ENCODE measurements around the gene SIRPB2.

The SIRPB2 gene

GRCh38 chr20:1474325-1474724, 16.9 kb downstream of the SIRPB2 start:
- in situ Hi-C loops (cut with MboI; ENCODE audit: low pct_unique_long_range_greater_than_20kb, low sequenced_read_pairs), result no loop called here
- no peak for DNase-seq

GRCh38 chr20:1473246-1474220, 17.7 kb downstream of the SIRPB2 start:
- in situ Hi-C loops (cut with MboI; ENCODE audit: low pct_unique_long_range_greater_than_20kb, low sequenced_read_pairs), result no loop called here
- DNase-seq, result no peak

- in situ Hi-C loops (cut with MboI; ENCODE audit: low pct_unique_long_range_greater_than_20kb, low sequenced_read_pairs), result no loop called here
Measured at GRCh38 chr20:1472556-1473245, 18.5 kb downstream of the SIRPB2 start.

DNA sequence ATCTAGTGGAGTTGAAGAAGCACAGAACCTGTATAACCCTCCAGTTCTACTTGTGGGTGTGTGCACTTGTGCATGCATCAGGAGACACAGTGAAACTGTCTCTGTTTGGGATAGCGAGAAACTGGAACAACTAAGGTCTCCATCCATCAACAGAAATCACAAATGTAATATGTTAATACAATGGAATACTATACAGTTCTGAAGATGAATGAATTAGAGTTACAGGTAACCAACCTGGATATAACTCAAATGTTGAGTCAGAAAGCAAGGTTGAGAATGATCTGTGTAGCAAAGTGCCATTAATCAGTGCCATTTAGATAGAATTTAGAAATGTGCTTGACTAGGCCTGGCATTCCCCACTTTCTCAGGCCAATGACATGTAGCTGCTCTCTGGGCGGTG, 20.0 kb downstream of the SIRPB2 start:
- in situ Hi-C loops (cut with MboI; ENCODE audit: low pct_unique_long_range_greater_than_20kb, low sequenced_read_pairs), result no loop called here
- no peak for DNase-seq

More at GRCh38 chr20:1472556-1473245, 18.5 kb downstream of the SIRPB2 start:
- DNase-seq, result peak; percentile 76

DNA sequence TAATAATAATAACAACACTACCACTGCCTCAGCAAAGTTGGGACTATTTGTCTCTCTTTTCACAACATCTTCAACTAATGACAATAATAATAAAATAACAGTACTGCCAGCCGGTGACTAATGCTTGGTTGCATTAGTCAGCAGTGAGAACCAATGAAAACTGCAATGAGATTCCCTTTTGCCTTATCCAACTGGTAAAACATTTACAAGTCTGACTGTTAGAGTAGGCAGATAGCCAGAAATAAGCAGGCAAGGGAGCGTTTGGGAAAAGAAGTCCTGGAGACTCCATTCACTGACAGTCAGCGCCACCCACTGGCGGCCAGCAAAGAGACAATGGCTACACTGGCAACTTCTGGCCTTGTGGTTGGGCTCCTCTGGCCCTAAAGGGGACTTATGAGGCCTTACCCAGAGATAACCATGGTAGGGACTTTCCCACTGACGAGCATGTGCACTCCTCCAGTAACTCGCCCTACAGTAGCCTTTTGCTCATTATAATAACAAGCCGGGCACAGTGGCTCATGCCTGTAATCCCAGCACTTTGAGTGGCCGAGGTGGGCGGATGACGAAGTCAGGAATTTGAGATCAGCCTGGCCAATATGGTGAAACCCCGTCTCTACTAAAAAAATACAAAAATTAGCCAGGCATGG, 21.2 kb downstream of the SIRPB2 start:
- peak; percentile 79 for DNase-seq
- in situ Hi-C loops (cut with MboI; ENCODE audit: low pct_unique_long_range_greater_than_20kb, low sequenced_read_pairs), result no loop called here

GRCh38 chr20:1469306-1469905, 21.8 kb downstream of the SIRPB2 start:
- no peak for DNase-seq
- in situ Hi-C loops (cut with MboI; ENCODE audit: low pct_unique_long_range_greater_than_20kb, low sequenced_read_pairs), result no loop called here

GRCh38 chr20:1468117-1468624, 23.0 kb downstream of the SIRPB2 start:
- in situ Hi-C loops (cut with MboI; ENCODE audit: low pct_unique_long_range_greater_than_20kb, low sequenced_read_pairs), result no loop called here

GRCh38 chr20:1467355-1468116, 23.7 kb downstream of the SIRPB2 start:
- peak; percentile 99 for DNase-seq
- in situ Hi-C loops (cut with MboI; ENCODE audit: low pct_unique_long_range_greater_than_20kb, low sequenced_read_pairs), result no loop called here

More at GRCh38 chr20:1468117-1468624, 23.0 kb downstream of the SIRPB2 start:
- DNase-seq, result no peak

- DNase-seq, result no peak
- in situ Hi-C loops (cut with MboI; ENCODE audit: low pct_unique_long_range_greater_than_20kb, low sequenced_read_pairs), result no loop called here
Measured at GRCh38 chr20:1467082-1467354, 24.2 kb downstream of the SIRPB2 start.

GRCh38 chr20:1466211-1467081, 24.8 kb downstream of the SIRPB2 start, which contains the start of gene NSFL1C:
Gene NSFL1C (minus strand): TSS chr20:1466849. CDS start chr20:1466824, 25 bp downstream.
- in situ Hi-C loops (cut with MboI; ENCODE audit: low pct_unique_long_range_greater_than_20kb, low sequenced_read_pairs), result no loop called here
- DNase-seq, result peak; percentile 96

DNA sequence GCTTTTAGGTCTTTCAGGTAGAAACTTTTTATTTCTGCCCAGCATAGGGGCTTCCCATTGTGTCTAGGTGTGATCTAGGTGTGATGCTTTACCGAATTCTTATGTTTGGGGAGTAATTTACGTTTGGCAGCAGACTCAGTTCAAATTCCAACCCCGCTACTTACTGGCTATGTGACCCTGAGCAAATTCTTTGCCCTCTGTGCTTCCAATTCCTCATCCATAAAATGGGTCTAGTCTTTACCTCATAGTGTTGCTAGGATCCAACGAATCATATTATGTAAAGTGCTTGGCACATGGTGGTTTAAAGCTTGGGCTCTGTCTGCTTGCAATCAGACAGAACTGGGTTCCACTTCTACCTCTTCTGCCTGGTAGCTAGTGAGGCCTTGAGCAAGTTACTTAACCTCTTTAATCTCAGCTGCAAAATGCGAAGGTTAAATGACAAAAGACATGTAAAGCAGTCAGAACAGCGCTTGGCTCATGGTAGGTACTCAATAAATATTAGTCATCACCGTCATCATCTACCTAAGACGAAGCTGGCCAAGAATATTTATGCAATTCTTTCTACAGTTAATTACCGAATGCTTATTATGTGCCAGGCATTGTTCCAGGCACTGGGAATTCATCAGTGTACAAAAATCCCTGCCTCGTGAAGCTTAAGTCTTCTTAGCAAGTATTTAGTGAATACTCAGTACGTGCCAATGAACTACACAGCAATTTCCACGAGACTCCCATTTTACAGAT, 25.6 kb downstream of the SIRPB2 start:
- no peak for DNase-seq
- in situ Hi-C loops (cut with MboI; ENCODE audit: low pct_unique_long_range_greater_than_20kb, low sequenced_read_pairs), result no loop called here

DNA sequence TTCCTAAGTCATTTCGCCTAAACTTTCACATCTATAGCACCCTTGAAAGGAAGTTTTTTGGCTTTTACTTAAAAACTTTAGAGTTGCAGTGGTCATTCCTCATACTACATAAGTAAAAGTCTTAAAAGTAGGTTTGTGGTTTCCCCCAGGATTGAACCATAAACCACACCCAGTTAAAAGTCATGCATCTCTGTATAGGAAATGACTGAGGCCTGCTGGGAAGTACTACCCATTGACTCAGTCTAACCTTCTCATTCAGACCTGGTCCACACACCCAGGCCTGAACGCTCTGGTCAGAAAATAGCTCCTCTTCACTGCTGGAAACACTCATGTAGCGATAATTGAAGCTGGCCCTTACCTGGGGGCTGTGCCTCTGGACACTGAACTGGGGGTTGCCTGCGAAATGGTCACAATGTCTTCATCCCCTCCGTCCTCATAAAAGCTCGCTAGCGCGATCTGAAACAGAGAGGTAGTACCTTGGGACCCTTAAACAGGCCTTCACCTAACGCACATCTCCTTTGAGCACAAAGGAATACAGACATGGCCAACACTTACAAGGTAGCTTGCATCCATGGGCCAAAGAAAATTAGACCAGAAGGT, 27.1 kb downstream of the SIRPB2 start:
- in situ Hi-C loops (cut with MboI; ENCODE audit: low pct_unique_long_range_greater_than_20kb, low sequenced_read_pairs), result no loop called here
- DNase-seq, result no peak

- no peak for DNase-seq
- in situ Hi-C loops (cut with MboI; ENCODE audit: low pct_unique_long_range_greater_than_20kb, low sequenced_read_pairs), result no loop called here
Measured at GRCh38 chr20:1462834-1463233, 28.4 kb downstream of the SIRPB2 start.

GRCh38 chr20:1462001-1462400, 29.2 kb downstream of the SIRPB2 start:
- in situ Hi-C loops (cut with MboI; ENCODE audit: low pct_unique_long_range_greater_than_20kb, low sequenced_read_pairs), result no loop called here

DNA sequence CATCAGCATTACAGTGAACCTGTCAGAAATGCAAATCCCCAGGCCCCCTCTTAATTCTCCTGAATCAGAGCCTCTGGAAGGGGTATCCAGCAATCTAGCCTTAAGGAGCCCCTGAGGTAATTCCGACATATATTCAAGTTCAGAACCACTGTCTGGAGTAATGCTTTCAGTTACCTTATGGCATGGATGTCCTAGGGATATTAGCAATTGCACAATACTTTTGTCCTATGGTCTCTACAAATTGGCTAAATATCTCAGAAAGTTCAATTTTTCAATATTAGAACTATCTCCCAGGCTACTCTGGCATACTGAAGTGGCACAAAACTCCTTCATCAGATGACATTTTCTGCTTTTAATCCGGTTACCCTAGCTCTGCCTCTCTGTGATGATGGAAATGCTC, 30.9 kb downstream of the SIRPB2 start:
- no peak for DNase-seq
- in situ Hi-C loops (cut with MboI; ENCODE audit: low pct_unique_long_range_greater_than_20kb, low sequenced_read_pairs), result no loop called here

More at GRCh38 chr20:1462001-1462400, 29.2 kb downstream of the SIRPB2 start:
- DNase-seq, result no peak

DNA sequence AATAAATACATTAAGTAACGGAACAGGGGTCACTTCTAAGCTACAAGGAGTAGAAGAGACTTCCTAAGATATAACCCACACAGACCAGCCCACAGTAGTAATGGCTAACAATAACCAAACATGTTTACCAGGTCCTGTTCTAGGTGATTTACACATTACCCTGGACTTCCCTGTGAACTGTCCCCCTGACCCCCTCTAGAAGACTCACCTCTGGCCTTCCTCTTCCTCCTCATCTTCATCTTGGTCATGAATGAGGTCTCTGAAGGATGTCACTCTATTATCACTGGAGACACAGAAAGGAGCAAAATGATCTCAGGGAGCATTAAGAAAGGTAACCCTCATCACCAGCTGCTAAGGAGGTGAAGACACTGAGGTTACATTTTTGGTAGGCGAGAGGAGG, 33.2 kb downstream of the SIRPB2 start:
- in situ Hi-C loops (cut with MboI; ENCODE audit: low pct_unique_long_range_greater_than_20kb, low sequenced_read_pairs), result no loop called here

GRCh38 chr20:1456300-1456699, 34.9 kb downstream of the SIRPB2 start:
- in situ Hi-C loops (cut with MboI; ENCODE audit: low pct_unique_long_range_greater_than_20kb, low sequenced_read_pairs), result no loop called here
- no peak for DNase-seq

More for the DNA sequence above, 33.2 kb downstream of the SIRPB2 start:
- DNase-seq, result no peak
